ENCODE results near the gene KRT36. TPM values are rescaled to one million over a fixed set of nuclear protein-coding genes. Genes with fewer than 3 reads are reported as not detected.

The KRT36 gene
- total and polyA plus RNA-seq, 2 donors (not counting 3 experiments of a cell fraction or from before 2014, with no cell fraction given), result 0.04 TPM; not detected in 1

GRCh38 chr17:41440531-41441033 lies 49.1 kb downstream of the KRT36 start, which contains the start of gene KRT38:
Gene KRT38 (minus strand): TSS chr17:41440983. CDS start chr17:41440921, 62 bp downstream.
- dilution Hi-C loops (cut with MboI; ENCODE audit: extremely low pct_ligation_motif_present, low sequenced_read_pairs) (no loop called here), intact Hi-C loops (cut with micrococcal nuclease) (no loop called here)
- H3K27ac ChIP-seq (ENCODE audit: insufficient read depth, low read depth, low read length), result no peak within 1 kb of the TSS
- ChIA-PET CTCF (no interaction called here), POLR2A (no interaction called here)
- no peak within 1 kb of the TSS for H2AFZ ChIP-seq (ENCODE audit: low read depth, low read length)
- H3K4me3 ChIP-seq (replicated peaks in 1 of 3; ENCODE audit: insufficient read depth in 1 of 3, low read depth in 1 of 3, low read length in 3 of 3), result no peak within 1 kb of the TSS
- H3K9me3 ChIP-seq (replicated peaks; ENCODE audit: control insufficient read depth, insufficient read depth, low read length), result no peaks in the 10 kb centered on the region
- FAIRE-seq, result no peak
- DNase-seq (ENCODE audit: low read depth, low spot score), result no peak
- no peak within 1 kb of the TSS for H3K4me2 ChIP-seq (ENCODE audit: insufficient read depth, low read length)
- BruUV-seq (replicated peaks), result no TSS peak
- TF ChIP-seq MAX (IDR thresholded peaks at IDR 0.05; ENCODE audit: insufficient read depth, insufficient read length) (no peak), CTCF (IDR thresholded peaks at IDR 0.05; ENCODE audit: extremely low read depth in 1 of 2, insufficient read depth in 1 of 2, low read depth in 1 of 2, low read length in 2 of 2) (no peak), FOS (IDR thresholded peaks at IDR 0.05; ENCODE audit: borderline replicate concordance, insufficient read depth, low read length) (no peak), MYC (IDR thresholded peaks at IDR 0.05; ENCODE audit: low read depth, low read length) (no peak), POLR2A (IDR thresholded peaks at IDR 0.05; ENCODE audit: low read depth, low read length) (no peak), EZH2 (IDR thresholded peaks at IDR 0.05; ENCODE audit: borderline replicate concordance, low read depth, low read length, severe bottlenecking) (no peak)
- H3K9me1 ChIP-seq (replicated peaks; ENCODE audit: control insufficient read depth, extremely low read depth, insufficient read depth, low read length), result no peaks in the 10 kb centered on the region
- H3K4me1 ChIP-seq (ENCODE audit: control insufficient read depth, extremely low read depth, insufficient read depth, low read length), result no peaks in the 10 kb centered on the region
- H3K36me3 ChIP-seq (ENCODE audit: control insufficient read depth in 2 of 2, extremely low read depth in 1 of 2, insufficient read depth in 2 of 2, low read length in 2 of 2), result no peaks in the 10 kb centered on the region
- no peaks in the 10 kb centered on the region for H3K79me2 ChIP-seq (ENCODE audit: control insufficient read depth, insufficient read depth, low read length)
- H4K20me1 ChIP-seq (replicated peaks; ENCODE audit: control insufficient read depth, extremely low read depth, insufficient read depth, low read length), result no peaks in the 10 kb centered on the region
- no peak within 1 kb of the TSS for H3K9ac ChIP-seq (replicated peaks; ENCODE audit: extremely low read depth, insufficient read depth, low read length)
- peaks cover 0 to 5% of the 10 kb centered on the region in 2 experiments for H3K27me3 ChIP-seq (ENCODE audit: control insufficient read depth in 2 of 2, insufficient read depth in 2 of 2, low read length in 2 of 2)

Data from endothelial cell of umbilical vein (primary cell).